ENCODE results near the gene TSPO2.

DNA sequence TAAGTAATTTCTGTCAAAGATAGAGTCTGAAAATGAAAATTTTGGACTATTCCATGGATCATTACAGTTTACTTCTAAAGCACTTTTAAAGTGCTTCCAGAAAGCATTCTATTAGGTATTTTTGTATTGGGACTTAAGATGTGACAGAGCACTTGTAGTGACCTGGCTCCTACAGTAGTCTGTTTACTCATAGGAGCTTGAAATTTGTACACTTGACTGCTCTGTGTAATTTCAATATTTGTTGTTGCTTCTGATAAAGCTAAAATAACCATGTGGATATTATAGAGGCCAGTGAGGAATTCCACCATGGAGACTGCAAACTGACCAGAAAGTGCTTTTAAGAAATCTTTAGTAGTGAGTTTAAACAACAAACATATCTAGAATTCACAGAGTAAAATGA, 40.8 kb downstream of the TSPO2 start:
- TF ChIP-seq EZH2 (IDR thresholded peaks at IDR 0.05; ENCODE audit: borderline replicate concordance, low read depth, low read length, poor library complexity, severe bottlenecking), result no peak
- TF ChIP-seq CTCF (conservative IDR thresholded peaks at IDR 0.05; ENCODE audit: low read depth, low read length), result no peak
